GM12878 (cell line): ENCODE measurements around the gene MMP20. TPM values are rescaled to one million over a fixed set of nuclear protein-coding genes. Genes with fewer than 3 reads are reported as not detected.

ENCODE experiments used
- ATAC-seq: fragments of 200-7000 bp; cut with Tn5 transposase; 3 replicates; pipeline ENCODE4 v1.9.1; 2020; ENCODE audit warnings: mild to moderate bottlenecking, moderate library complexity
- BruUV-seq: library from RNA; stranded (reverse); fragments of 400-500 nt; replicated peaks from 2 replicates; lab custom pipeline; 2021; lab: Mats Ljungman, UMichigan
- CTCF ChIA-PET: fragments of 300-600 bp; sonication (Branson Sonifier 250); formaldehyde crosslinking; extraction: SDS; loops from one replicate; lab custom pipeline; 2021; ENCODE audit warnings: inconsistent platforms; lab: Yijun Ruan, JAX
- POLR2A ChIA-PET: fragments of 350-600 bp; formaldehyde crosslinking; extraction: SDS; loops from one replicate; lab custom pipeline; 2021; ENCODE audit warnings: inconsistent platforms; lab: Charles Lee
- RAD21 ChIA-PET: fragments of 300-600 bp; sonication (Branson Sonifier 250); formaldehyde crosslinking; loops from one replicate; lab custom pipeline; 2023; ENCODE audit warnings: antibody characterized with exemption; ENCODE audit not compliant: unreplicated experiment; lab: Charles Lee
- SMC1A ChIA-PET: fragments of 300-600 bp; sonication (Branson Sonifier 250); formaldehyde crosslinking; loops from one replicate; lab custom pipeline; 2023; ENCODE audit not compliant: unreplicated experiment, uncharacterized antibody; lab: Charles Lee
- DNase-seq: peaks from one replicate; pipeline ENCODE4 v3.0.0-alpha.2; 2011; ENCODE audit warnings: low read depth, low spot score
- FAIRE-seq: peaks from 3 replicates; lab custom pipeline; 2011; peaks lifted over from hg19 to GRCh38; lab: Jason Lieb, UNC
- H2AFZ ChIP-seq: 2 replicates; pipeline ENCODE4 v1.6.0; 2011; ENCODE audit warnings: low read depth, low read length, control low read depth; ENCODE audit not compliant: control insufficient read depth
- H3K27ac ChIP-seq: 2 replicates; pipeline ENCODE4 v1.5.1; 2011; ENCODE audit warnings: control low read depth; ENCODE audit not compliant: control insufficient read depth, insufficient read depth
- H3K27me3 ChIP-seq, 2 experiments: replicated peaks in 1 of 2; 2 replicates each; pipeline versions ENCODE4 v1.6.0 to v1.6.1; 2011; ENCODE audit warnings: low read length in 1 of 2; ENCODE audit not compliant: control insufficient read depth in 2 of 2, insufficient read depth in 2 of 2
- H3K36me3 ChIP-seq, 2 experiments: 2 replicates each; pipeline ENCODE4 v1.5.1; 2011; ENCODE audit warnings: low read length in 1 of 2; ENCODE audit not compliant: control insufficient read depth in 2 of 2, insufficient read depth in 2 of 2
- H3K4me1 ChIP-seq: 2 replicates; pipeline ENCODE4 v1.6.1; 2011; ENCODE audit warnings: mild to moderate bottlenecking, low read length, moderate library complexity, mixed read lengths; ENCODE audit not compliant: control insufficient read depth, insufficient read depth
- H3K4me2 ChIP-seq: 2 replicates; pipeline ENCODE4 v1.6.0; 2011; ENCODE audit warnings: control low read depth; ENCODE audit not compliant: control insufficient read depth, insufficient read depth
- H3K4me3 ChIP-seq: fragments of 200-600 bp; sonication (generic); 2 replicates; pipeline ENCODE4 v1.5.1; 2016
- H3K79me2 ChIP-seq: 2 replicates; pipeline ENCODE4 v1.6.0; 2011; ENCODE audit warnings: low read length; ENCODE audit not compliant: control insufficient read depth, insufficient read depth
- H3K9ac ChIP-seq: 2 replicates; pipeline ENCODE4 v1.8.0; 2011; ENCODE audit warnings: low read length, control low read depth, mixed read lengths; ENCODE audit not compliant: control insufficient read depth, insufficient read depth
- H3K9me3 ChIP-seq: replicated peaks from 3 replicates; pipeline ENCODE4 v1.5.1; 2011; ENCODE audit warnings: mild to moderate bottlenecking, low read length; ENCODE audit not compliant: control insufficient read depth, insufficient read depth
- H4K20me1 ChIP-seq: 2 replicates; pipeline ENCODE4 v1.6.0; 2011; ENCODE audit not compliant: control insufficient read depth, insufficient read depth
- ASH2L ChIP-seq: fragments of 300-600, 200-600 bp; sonication (generic); IDR thresholded peaks from 2 replicates; pipeline ENCODE4 v1.6.1; 2017; ENCODE audit warnings: low read depth, mild to moderate bottlenecking, borderline replicate concordance
- GABPA ChIP-seq: IDR thresholded peaks from 2 replicates; pipeline ENCODE4 v1.6.1; 2014; ENCODE audit warnings: antibody characterized with exemption, low read depth, mild to moderate bottlenecking, inconsistent platforms
- HDAC6 ChIP-seq: fragments of 200-600 bp; sonication (generic); IDR thresholded peaks from one replicate; pipeline ENCODE4 v1.8.0; 2017; ENCODE audit warnings: antibody characterized with exemption; ENCODE audit not compliant: unreplicated experiment
- IKZF1 ChIP-seq: fragments of 450-650 bp; conservative IDR thresholded peaks from 2 replicates; pipeline ENCODE4 v1.6.1; 2017; ENCODE audit warnings: antibody characterized with exemption, mild to moderate bottlenecking
- IKZF2 ChIP-seq, 2 experiments: fragments of 450-650 bp; IDR thresholded peaks; 2 replicates each; pipeline ENCODE4 v1.6.1; 2017; ENCODE audit warnings: mild to moderate bottlenecking in 2 of 2, moderate library complexity in 2 of 2
- LARP7 ChIP-seq: fragments of 450-650 bp; IDR thresholded peaks from 2 replicates; pipeline ENCODE4 v1.6.1; 2017; ENCODE audit warnings: mild to moderate bottlenecking
- MAX ChIP-seq: IDR thresholded peaks from 2 replicates; pipeline ENCODE4 v1.6.1; 2012; ENCODE audit warnings: low read depth, low read length, improper control_type of control experiment
- NR2C1 ChIP-seq: fragments of 450-650 bp; IDR thresholded peaks from 2 replicates; pipeline ENCODE4 v1.6.1; 2017; ENCODE audit warnings: antibody characterized with exemption, mild to moderate bottlenecking, moderate library complexity
- POLR2A ChIP-seq: IDR thresholded peaks from 2 replicates; pipeline ENCODE4 v1.6.1; 2011; ENCODE audit warnings: low read depth, mild to moderate bottlenecking, low read length
- POLR2AphosphoS2 ChIP-seq: IDR thresholded peaks from 2 replicates; pipeline ENCODE4 v1.6.1; 2011; ENCODE audit warnings: low read depth, mild to moderate bottlenecking, low read length, improper control_type of control experiment, moderate library complexity
- POU2F2 ChIP-seq: IDR thresholded peaks from 3 replicates; pipeline ENCODE4 v1.6.1; 2011; ENCODE audit warnings: low read depth, mild to moderate bottlenecking, low read length, borderline replicate concordance
- RAD21 ChIP-seq: IDR thresholded peaks from 2 replicates; pipeline ENCODE4 v1.6.1; 2011; ENCODE audit warnings: mild to moderate bottlenecking, low read depth, low read length, moderate library complexity; ENCODE audit not compliant: insufficient read depth
- SIX5 ChIP-seq: IDR thresholded peaks from 2 replicates; pipeline ENCODE4 v1.6.1; 2011; ENCODE audit warnings: mild to moderate bottlenecking, low read depth, low read length, moderate library complexity; ENCODE audit not compliant: severe bottlenecking
- SMAD5 ChIP-seq: IDR thresholded peaks from 2 replicates; pipeline ENCODE4 v1.6.1; 2016; ENCODE audit warnings: antibody characterized with exemption, low read depth
- SP1 ChIP-seq: IDR thresholded peaks from one replicate; pipeline ENCODE4 v1.6.1; 2011; ENCODE audit warnings: low read depth, low read length
- SREBF1 ChIP-seq: IDR thresholded peaks from 2 replicates; pipeline ENCODE4 v1.6.1; 2012; ENCODE audit warnings: mild to moderate bottlenecking, low read length
- SUZ12 ChIP-seq: fragments of 200-600 bp; sonication (generic); IDR thresholded peaks from one replicate; pipeline ENCODE4 v1.6.1; 2018; ENCODE audit warnings: antibody characterized with exemption, mild to moderate bottlenecking; ENCODE audit not compliant: unreplicated experiment
- YBX1 ChIP-seq: fragments of 450-650 bp; IDR thresholded peaks from 2 replicates; pipeline ENCODE4 v1.6.1; 2016; ENCODE audit warnings: antibody characterized with exemption
- in situ Hi-C: fragments of 300-500 bp; cut with MboI; formaldehyde crosslinking; loops from 9 replicates; pipeline ENCODE4 v1.14.3; 2018; ENCODE audit warnings: mixed read lengths
- intact Hi-C: fragments of 100-400 bp; cut with micrococcal nuclease; formaldehyde crosslinking; loops from one replicate; pipeline ENCODE4 v1.14.2; 2022; ENCODE audit not compliant: unreplicated experiment
- polyA plus RNA-seq, 11 experiments: library from polyadenylated mRNA; depleted of rRNA in 4 of 11; unstranded in 6 of 11; stranded (reverse) in 5 of 11; fragments of >200 nt; fragmentation: Nextera tagmentation in 4 of 11; fragmentation: Illumina TruSeq in 1 of 11; extraction: Ambion mirVana in 4 of 11; extraction: Trizol in 1 of 11; gene quantifications; 1 replicate in 1 of 11; 2 replicates in 10 of 11; pipeline versions ENCODE4 v1.2.1 to v1.2.3, GENCODE V29; 2011 to 2016; ENCODE audit warnings: inconsistent platforms in 2 of 11, missing spikeins in 2 of 11, low read depth in 1 of 11
- total RNA-seq, 4 experiments: library from RNA; depleted of rRNA in 3 of 4; stranded (reverse); fragments of >200 nt in 3 of 4; fragmentation: Illumina TruSeq in 1 of 4; extraction: Trizol in 1 of 4; gene quantifications; 2 replicates each; pipeline versions ENCODE4 v1.2.1 to v1.2.3, GENCODE V29; 2013 to 2021
- TF ChIP-seq, protein P1 (sequence below): fragments of 450-650 bp; IDR thresholded peaks from 2 replicates; pipeline ENCODE4 v1.6.1; 2017; ENCODE audit warnings: mild to moderate bottlenecking, moderate library complexity

Gene MMP20
- total and polyA plus RNA-seq, 10 of the 15 experiments (the other 5 are each of a cell fraction or from before 2014, with no cell fraction given), result 0.10 to 0.57 (median 0.19) TPM; not detected in 2

DNA sequence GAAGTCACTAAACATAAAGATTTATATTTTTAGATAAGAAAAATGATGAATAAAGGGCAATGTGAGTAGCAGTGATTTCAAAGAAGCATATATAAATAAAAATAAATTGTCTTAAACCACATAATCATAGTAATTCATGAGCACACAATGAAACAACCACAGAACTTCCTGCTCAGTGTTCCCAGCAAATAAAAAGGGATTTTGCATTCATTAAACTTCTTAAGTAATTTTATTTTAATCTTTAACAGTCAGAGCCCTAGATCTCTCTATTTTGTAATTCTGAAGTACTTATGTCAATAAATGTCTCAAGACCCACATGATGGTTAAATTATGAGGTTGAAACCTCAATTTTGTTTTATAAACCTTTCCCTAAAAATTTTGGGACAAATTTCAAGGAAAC is 14.5 kb upstream of the MMP20 start:
- Histone ChIP-seq H3K4me2 (no peak overlapping the region), H3K36me3 (no peaks in the 10 kb centered on the region), H3K4me1 (no peaks in the 10 kb centered on the region)
- intact Hi-C loops, result no loop called here
- CTCF ChIA-PET, result no interaction called here
- no TSS peak for BruUV-seq
- in situ Hi-C loops, result no loop called here
- TF ChIP-seq RAD21 (no peak), SP1 (no peak), HDAC6 (no peak), POU2F2 (no peak), SUZ12 (no peak), YBX1 (no peak), IKZF1 (no peak), NR2C1 (no peak), SREBF1 (no peak), POLR2AphosphoS2 (no peak), SMAD5 (no peak), LARP7 (no peak), GABPA (no peak), ASH2L (no peak), IKZF2 (IDR thresholded peaks at IDR 0.05) (no peak), SIX5 (no peak), MAX (no peak), POLR2A (no peak)
- TF ChIP-seq, protein P1, sequence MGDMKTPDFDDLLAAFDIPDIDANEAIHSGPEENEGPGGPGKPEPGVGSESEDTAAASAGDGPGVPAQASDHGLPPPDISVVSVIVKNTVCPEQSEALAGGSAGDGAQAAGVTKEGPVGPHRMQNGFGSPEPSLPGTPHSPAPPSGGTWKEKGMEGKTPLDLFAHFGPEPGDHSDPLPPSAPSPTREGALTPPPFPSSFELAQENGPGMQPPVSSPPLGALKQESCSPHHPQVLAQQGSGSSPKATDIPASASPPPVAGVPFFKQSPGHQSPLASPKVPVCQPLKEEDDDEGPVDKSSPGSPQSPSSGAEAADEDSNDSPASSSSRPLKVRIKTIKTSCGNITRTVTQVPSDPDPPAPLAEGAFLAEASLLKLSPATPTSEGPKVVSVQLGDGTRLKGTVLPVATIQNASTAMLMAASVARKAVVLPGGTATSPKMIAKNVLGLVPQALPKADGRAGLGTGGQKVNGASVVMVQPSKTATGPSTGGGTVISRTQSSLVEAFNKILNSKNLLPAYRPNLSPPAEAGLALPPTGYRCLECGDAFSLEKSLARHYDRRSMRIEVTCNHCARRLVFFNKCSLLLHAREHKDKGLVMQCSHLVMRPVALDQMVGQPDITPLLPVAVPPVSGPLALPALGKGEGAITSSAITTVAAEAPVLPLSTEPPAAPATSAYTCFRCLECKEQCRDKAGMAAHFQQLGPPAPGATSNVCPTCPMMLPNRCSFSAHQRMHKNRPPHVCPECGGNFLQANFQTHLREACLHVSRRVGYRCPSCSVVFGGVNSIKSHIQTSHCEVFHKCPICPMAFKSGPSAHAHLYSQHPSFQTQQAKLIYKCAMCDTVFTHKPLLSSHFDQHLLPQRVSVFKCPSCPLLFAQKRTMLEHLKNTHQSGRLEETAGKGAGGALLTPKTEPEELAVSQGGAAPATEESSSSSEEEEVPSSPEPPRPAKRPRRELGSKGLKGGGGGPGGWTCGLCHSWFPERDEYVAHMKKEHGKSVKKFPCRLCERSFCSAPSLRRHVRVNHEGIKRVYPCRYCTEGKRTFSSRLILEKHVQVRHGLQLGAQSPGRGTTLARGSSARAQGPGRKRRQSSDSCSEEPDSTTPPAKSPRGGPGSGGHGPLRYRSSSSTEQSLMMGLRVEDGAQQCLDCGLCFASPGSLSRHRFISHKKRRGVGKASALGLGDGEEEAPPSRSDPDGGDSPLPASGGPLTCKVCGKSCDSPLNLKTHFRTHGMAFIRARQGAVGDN, result no peak
- TF ChIP-seq, all 136 proteins: peak for 0
- Histone ChIP-seq H3K9me3 (no peaks in the 10 kb centered on the region), H3K4me3 (no peak overlapping the region), H3K27me3 (no peaks in the 10 kb centered on the region; a peak in 1 of 4 replicates), H3K9ac (no peak overlapping the region), H2AFZ (no peak overlapping the region), H4K20me1 (no peaks in the 10 kb centered on the region), H3K79me2 (no peaks in the 10 kb centered on the region), H3K27ac (no peak overlapping the region)
- RAD21 ChIA-PET, result no interaction called here
- POLR2A ChIA-PET, result no interaction called here
- FAIRE-seq (no peak), ATAC-seq (no peak), DNase-seq (no peak)
- SMC1A ChIA-PET, result interaction anchor here (1.5 kb wide), 1 partner anchor 34 kb away, joined by 4 read pairs; no protein-coding TSS in a partner anchor
